Neutrophil (primary cell): ENCODE data around the gene CLCN5.

Experiments used
- H3K27ac ChIP-seq: fragments of 200-600 bp; sonication (generic); 2 replicates; pipeline ENCODE4 v1.5.1; 2016; ENCODE audit warnings: mild to moderate bottlenecking, moderate library complexity
- H3K27me3 ChIP-seq: fragments of 200-600 bp; sonication (generic); 2 replicates; pipeline ENCODE4 v1.6.0; 2016; ENCODE audit warnings: mild to moderate bottlenecking
- H3K36me3 ChIP-seq: fragments of 200-600 bp; sonication (generic); 2 replicates; pipeline ENCODE4 v1.5.1; 2017
- H3K4me1 ChIP-seq, 2 experiments: fragments of 200-600 bp in 1 of 2; sonication (generic) in 1 of 2; 1 replicate in 1 of 2; 2 replicates in 1 of 2; pipeline versions ENCODE4 v1.5.1 to v1.6.1; 2013 to 2016; ENCODE audit warnings: low read depth in 1 of 2, low read length in 1 of 2, mild to moderate bottlenecking in 1 of 2, moderate library complexity in 1 of 2; ENCODE audit not compliant: control insufficient read depth in 1 of 2, insufficient read depth in 1 of 2
- H3K4me3 ChIP-seq, 2 experiments: fragments of 200-600 bp in 1 of 2; sonication (generic) in 1 of 2; 1 replicate in 1 of 2; 2 replicates in 1 of 2; pipeline ENCODE4 v1.5.1; 2013 to 2016; ENCODE audit warnings: low read depth in 1 of 2, low read length in 1 of 2, mild to moderate bottlenecking in 1 of 2, moderate library complexity in 1 of 2
- H3K9me3 ChIP-seq: fragments of 200-600 bp; sonication (generic); 2 replicates; pipeline ENCODE4 v1.5.1; 2016
- TF ChIP-seq, protein P1 (sequence below): fragments of 200-600 bp; sonication (generic); IDR thresholded peaks from 2 replicates; pipeline ENCODE4 v1.5.1; 2016; ENCODE audit warnings: antibody characterized with exemption

Gene CLCN5

DNA sequence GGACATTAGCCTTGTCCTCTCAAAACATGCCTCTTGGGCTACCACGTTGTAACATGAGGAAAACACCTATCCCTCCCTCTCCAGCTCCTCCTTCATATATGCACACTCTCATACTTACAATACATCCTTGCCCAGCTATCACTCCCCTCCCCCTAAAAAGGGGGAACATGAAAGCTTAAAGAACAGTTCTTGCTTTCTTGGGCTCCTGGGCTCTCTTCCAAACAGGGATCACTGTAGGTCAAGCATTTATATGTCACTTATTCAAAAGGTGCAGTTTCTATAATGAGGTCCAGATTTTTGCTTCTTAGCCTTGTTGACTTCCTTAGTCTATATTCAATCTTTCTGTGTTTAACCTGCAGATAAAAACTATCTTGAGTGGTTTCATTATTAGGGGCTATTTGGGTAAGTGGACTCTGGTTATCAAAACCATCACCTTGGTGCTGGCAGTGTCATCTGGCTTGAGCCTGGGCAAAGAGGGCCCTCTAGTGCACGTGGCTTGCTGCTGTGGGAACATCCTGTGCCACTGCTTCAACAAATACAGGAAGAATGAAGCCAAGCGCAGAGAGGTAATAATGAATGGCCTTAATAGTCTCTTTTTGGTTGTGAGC lies 159.0 kb downstream of the CLCN5 start:
- H3K4me1 ChIP-seq, result no peaks in the 10 kb centered on the region
- no peaks in the 10 kb centered on the region for H3K27me3 ChIP-seq
- H3K36me3 ChIP-seq, result no peaks in the 10 kb centered on the region
- H3K4me3 ChIP-seq, result no peak overlapping the region
- no peaks in the 10 kb centered on the region for H3K9me3 ChIP-seq
- TF ChIP-seq, protein P1, sequence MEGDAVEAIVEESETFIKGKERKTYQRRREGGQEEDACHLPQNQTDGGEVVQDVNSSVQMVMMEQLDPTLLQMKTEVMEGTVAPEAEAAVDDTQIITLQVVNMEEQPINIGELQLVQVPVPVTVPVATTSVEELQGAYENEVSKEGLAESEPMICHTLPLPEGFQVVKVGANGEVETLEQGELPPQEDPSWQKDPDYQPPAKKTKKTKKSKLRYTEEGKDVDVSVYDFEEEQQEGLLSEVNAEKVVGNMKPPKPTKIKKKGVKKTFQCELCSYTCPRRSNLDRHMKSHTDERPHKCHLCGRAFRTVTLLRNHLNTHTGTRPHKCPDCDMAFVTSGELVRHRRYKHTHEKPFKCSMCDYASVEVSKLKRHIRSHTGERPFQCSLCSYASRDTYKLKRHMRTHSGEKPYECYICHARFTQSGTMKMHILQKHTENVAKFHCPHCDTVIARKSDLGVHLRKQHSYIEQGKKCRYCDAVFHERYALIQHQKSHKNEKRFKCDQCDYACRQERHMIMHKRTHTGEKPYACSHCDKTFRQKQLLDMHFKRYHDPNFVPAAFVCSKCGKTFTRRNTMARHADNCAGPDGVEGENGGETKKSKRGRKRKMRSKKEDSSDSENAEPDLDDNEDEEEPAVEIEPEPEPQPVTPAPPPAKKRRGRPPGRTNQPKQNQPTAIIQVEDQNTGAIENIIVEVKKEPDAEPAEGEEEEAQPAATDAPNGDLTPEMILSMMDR, result no peak
- no peak overlapping the region for H3K27ac ChIP-seq

DNA sequence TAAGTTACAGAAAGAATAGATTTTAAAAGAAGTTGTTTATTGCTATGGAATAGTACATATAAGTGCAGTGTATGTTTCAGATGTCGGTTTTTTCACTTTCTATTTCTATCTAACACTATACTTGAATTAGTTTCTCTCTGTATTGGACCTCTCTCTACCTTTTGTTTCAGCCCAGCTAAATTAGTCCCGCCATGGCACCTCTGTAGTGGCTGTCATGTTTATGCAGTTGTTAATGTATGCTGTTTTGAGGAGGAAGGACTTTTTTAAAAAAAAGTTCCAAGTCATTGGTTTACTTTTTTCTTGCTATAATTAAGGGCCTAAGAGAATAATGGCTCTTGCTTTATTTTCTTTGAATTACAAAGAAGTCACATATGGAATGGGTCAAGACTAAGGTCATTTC lies 160.3 kb downstream of the CLCN5 start:
- TF ChIP-seq, protein P1, result no peak
- H3K27ac ChIP-seq, result no peak overlapping the region

DNA sequence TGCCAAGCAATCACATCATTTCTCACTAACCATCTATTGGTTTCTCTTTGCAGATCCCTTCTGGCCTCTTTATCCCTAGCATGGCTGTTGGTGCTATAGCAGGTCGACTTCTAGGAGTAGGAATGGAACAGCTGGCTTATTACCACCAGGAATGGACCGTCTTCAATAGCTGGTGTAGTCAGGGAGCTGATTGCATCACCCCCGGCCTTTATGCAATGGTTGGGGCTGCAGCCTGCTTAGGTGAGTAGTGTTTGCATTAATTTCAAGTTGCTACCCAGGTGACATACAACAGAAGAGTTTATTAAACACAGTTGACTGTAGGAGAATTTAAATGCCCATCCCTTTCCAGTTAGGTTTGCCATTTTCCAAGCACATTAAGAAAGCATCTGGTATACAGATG lies 166.2 kb downstream of the CLCN5 start:
- Histone ChIP-seq H3K4me1 (no peaks in the 10 kb centered on the region), H3K27ac (no peak overlapping the region), H3K4me3 (no peak overlapping the region), H3K36me3 (no peaks in the 10 kb centered on the region), H3K9me3 (no peaks in the 10 kb centered on the region), H3K27me3 (no peaks in the 10 kb centered on the region)
- TF ChIP-seq, protein P1, result no peak

More for the DNA sequence above, 160.3 kb downstream of the CLCN5 start:
- Histone ChIP-seq H3K4me1 (no peaks in the 10 kb centered on the region), H3K36me3 (no peaks in the 10 kb centered on the region), H3K4me3 (no peak overlapping the region), H3K27me3 (no peaks in the 10 kb centered on the region), H3K9me3 (no peaks in the 10 kb centered on the region)

DNA sequence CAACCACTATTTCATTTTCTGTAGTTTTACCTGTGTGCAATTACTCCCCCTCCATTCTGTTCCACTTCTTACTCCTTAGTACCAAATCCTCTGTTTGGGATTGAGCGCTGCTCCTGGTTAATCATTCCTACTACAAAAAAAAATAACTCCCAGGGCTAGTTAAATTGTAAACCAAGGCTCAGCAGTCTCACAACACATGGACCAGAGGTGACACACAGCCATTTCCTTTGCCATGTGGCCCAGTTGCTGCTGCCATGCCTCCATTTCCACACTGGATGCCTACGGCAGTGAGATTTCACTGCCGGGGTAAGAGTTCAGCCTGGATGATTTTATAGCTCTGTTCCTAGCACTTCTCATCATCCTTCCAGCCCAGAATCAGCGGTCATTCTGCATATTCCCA lies 171.2 kb downstream of the CLCN5 start:
- no peak overlapping the region for H3K27ac ChIP-seq
- H3K9me3 ChIP-seq, result no peaks in the 10 kb centered on the region
- no peaks in the 10 kb centered on the region for H3K27me3 ChIP-seq
- H3K4me3 ChIP-seq, result no peak overlapping the region
- H3K4me1 ChIP-seq, result no peaks in the 10 kb centered on the region
- H3K36me3 ChIP-seq, result no peaks in the 10 kb centered on the region
- TF ChIP-seq, protein P1, result no peak

DNA sequence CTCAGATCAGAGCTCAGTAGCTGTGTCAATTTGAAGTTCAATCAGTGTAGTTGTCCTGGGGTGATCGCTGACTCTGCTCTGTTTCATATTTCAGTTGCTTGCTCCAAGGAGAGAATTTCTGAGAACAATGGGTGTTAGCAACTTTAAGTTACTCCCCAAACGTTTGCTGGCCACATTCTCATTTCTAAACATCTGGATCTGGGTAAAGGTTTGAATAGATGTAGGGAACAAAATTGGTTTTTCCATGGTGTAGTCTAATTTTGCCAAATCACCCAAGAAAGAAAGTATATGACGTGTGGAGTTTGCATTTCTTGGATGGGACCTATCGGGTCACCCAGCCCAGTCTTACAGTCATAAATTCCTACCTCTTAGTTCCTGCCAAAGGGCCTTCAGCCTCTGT lies 174.7 kb downstream of the CLCN5 start:
- Histone ChIP-seq H3K36me3 (no peaks in the 10 kb centered on the region), H3K27me3 (no peaks in the 10 kb centered on the region), H3K4me3 (no peak overlapping the region), H3K4me1 (no peaks in the 10 kb centered on the region), H3K27ac (no peak overlapping the region), H3K9me3 (no peaks in the 10 kb centered on the region)
- TF ChIP-seq, protein P1, result no peak
